Measurements from ENCODE around the gene DAB1.

The DAB1 gene

DNA sequence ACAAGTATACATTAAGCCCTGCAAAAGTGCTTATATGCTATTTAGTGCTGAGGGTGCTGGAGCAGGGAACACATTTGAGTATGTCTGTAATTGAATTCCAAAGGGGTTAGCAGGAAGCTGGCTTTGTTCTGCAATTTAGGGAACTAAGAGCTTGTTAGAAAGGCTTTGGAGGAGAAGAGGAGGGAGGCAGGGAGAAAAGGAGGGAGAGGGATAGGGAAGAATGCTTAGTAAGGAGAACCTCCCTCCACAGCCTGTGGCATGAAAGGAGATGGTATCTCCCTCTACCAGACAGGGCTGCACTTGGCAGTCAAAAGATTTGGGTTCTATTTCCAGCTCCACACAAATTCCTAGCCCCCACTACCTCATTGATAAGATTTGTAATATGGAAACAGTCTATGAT lies 217.8 kb downstream of the DAB1 start:
- H3K9ac ChIP-seq (ENCODE audit: low read depth, low read length), result no peak overlapping the region
- H3K9me3 ChIP-seq (ENCODE audit: control insufficient read depth, insufficient read depth, low read length), result no peaks in the 10 kb centered on the region
- peaks cover 52% of the 10 kb centered on the region for H3K27me3 ChIP-seq (ENCODE audit: control insufficient read depth, insufficient read depth, low read length)
- no peaks in the 10 kb centered on the region for H3K36me3 ChIP-seq (ENCODE audit: control insufficient read depth, insufficient read depth, low read length)
- no peak overlapping the region for H3K4me3 ChIP-seq (ENCODE audit: low read depth, low read length)
- peaks cover 26% of the 10 kb centered on the region for H3K4me1 ChIP-seq (ENCODE audit: control insufficient read depth, insufficient read depth, low read length)

DNA sequence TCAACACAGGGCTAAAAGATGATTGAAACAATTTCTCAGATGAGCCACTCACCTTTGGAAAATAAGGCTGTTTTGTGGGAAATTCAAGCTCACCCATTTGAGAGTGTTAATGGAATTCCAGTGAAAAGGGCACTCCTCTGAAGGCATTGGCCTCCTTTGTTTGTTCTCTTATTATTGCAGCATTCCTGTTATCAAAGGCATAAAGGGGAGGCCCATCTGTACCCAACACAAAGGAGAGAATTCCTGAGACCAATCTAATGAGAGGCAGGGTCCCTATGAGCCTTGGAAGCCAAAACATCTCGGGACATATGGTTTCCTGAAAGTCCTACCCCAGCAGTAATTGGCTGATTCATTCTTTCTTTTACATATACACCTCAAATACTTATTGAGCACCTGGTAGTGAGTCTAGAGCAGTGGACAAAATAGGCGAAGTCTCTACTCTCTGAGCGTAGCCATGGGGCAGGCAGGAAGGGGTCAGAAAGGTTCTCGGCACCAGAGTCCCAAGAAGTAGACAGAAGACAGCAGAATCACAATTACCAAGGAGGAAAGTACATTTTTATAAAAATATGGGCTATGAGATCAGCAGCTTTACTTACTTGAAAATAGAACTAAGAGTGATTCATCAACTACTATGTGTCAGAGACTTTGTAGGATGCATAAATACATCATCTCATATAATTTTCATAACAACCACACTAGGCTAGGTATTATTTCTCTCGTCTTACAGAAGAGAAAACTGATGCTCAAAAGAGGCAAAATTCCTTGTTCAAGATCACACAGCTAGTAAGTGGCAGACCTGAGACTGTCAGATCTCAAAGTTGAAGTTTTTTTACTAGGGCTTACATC lies 218.7 kb downstream of the DAB1 start:
- no peaks in the 10 kb centered on the region for H3K36me3 ChIP-seq (ENCODE audit: control insufficient read depth, insufficient read depth, low read length)
- peaks cover 60% of the 10 kb centered on the region for H3K27me3 ChIP-seq (ENCODE audit: control insufficient read depth, insufficient read depth, low read length)
- peaks cover 26% of the 10 kb centered on the region for H3K4me1 ChIP-seq (ENCODE audit: control insufficient read depth, insufficient read depth, low read length)
- H3K9ac ChIP-seq (ENCODE audit: low read depth, low read length), result no peak overlapping the region
- H3K9me3 ChIP-seq (ENCODE audit: control insufficient read depth, insufficient read depth, low read length), result no peaks in the 10 kb centered on the region
- no peak overlapping the region for H3K4me3 ChIP-seq (ENCODE audit: low read depth, low read length)

DNA sequence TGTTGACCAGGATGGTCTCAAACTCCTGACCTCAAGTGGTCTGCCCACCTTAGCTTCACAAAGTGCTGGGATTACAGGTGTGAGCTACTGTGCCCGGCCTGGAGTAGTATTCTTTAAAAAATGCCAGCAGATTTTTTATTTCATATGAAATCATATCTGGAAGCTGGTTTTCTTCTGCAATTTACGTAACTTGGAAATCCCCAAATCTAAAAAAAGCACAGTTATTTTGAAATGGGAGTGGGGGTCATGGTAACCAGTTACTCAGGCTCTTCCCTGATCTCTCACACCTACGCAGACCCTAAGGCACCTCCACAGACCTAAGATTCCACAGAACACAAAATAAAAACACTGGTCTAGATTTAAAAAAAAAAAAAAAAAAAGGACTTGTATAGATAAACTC lies 219.8 kb downstream of the DAB1 start:
- Histone ChIP-seq H3K4me1 (ENCODE audit: control insufficient read depth, insufficient read depth, low read length) (peaks cover 26% of the 10 kb centered on the region), H3K9ac (ENCODE audit: low read depth, low read length) (no peak overlapping the region), H3K9me3 (ENCODE audit: control insufficient read depth, insufficient read depth, low read length) (no peaks in the 10 kb centered on the region), H3K27me3 (ENCODE audit: control insufficient read depth, insufficient read depth, low read length) (peaks cover 70% of the 10 kb centered on the region), H3K4me3 (ENCODE audit: low read depth, low read length) (no peak overlapping the region), H3K36me3 (ENCODE audit: control insufficient read depth, insufficient read depth, low read length) (no peaks in the 10 kb centered on the region)

DNA sequence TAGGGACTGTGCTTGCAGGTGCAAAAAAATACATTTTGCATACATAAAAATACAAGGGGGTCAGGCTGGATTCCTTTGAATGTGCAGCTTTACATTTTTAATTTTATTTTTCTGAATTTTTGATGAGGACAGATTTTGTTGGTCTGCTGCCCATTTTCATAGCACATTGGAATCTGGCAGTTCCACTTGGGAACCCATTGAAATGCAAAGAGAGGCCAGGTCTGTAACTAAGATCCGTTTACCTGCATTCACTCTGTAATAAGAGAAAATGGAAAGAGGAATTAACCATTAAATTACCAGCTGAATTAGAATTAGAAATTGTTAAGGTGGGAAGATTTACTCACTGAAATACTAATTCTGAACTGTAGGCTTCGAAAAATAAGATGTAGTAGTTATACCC lies 221.6 kb downstream of the DAB1 start:
- H3K9ac ChIP-seq (ENCODE audit: low read depth, low read length), result no peak overlapping the region
- peaks cover 68% of the 10 kb centered on the region for H3K27me3 ChIP-seq (ENCODE audit: control insufficient read depth, insufficient read depth, low read length)
- no peaks in the 10 kb centered on the region for H3K9me3 ChIP-seq (ENCODE audit: control insufficient read depth, insufficient read depth, low read length)

DNA sequence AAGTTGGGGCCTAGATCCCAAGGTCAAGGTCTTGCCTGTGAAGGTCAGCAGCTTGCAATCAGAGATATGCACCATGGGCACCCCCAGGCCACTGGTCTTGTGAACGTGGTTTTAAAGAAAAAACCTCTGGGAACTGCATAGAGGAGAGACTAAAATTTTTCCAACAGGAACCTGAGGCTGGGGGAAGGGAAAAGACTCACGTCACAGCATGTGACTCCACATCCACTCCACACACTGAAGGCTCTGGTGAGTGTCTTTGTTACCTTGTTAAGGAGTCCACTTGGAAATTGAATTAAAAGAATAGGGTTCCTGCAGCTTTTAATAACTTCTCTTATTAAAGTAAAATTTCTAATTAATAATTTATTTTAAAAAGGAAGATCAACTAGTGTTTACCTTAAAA lies 224.9 kb downstream of the DAB1 start:
- peaks cover 45% of the 10 kb centered on the region for H3K27me3 ChIP-seq (ENCODE audit: control insufficient read depth, insufficient read depth, low read length)
- no peak overlapping the region for H3K9ac ChIP-seq (ENCODE audit: low read depth, low read length)
- H3K9me3 ChIP-seq (ENCODE audit: control insufficient read depth, insufficient read depth, low read length), result no peaks in the 10 kb centered on the region
- H3K4me1 ChIP-seq (ENCODE audit: control insufficient read depth, insufficient read depth, low read length), result peaks cover 21% of the 10 kb centered on the region
- no peaks in the 10 kb centered on the region for H3K36me3 ChIP-seq (ENCODE audit: control insufficient read depth, insufficient read depth, low read length)
- no peak overlapping the region for H3K4me3 ChIP-seq (ENCODE audit: low read depth, low read length)

More for the DNA sequence above, 221.6 kb downstream of the DAB1 start:
- Histone ChIP-seq H3K36me3 (ENCODE audit: control insufficient read depth, insufficient read depth, low read length) (no peaks in the 10 kb centered on the region), H3K4me3 (ENCODE audit: low read depth, low read length) (no peak overlapping the region), H3K4me1 (ENCODE audit: control insufficient read depth, insufficient read depth, low read length) (peaks cover 31% of the 10 kb centered on the region)

DNA sequence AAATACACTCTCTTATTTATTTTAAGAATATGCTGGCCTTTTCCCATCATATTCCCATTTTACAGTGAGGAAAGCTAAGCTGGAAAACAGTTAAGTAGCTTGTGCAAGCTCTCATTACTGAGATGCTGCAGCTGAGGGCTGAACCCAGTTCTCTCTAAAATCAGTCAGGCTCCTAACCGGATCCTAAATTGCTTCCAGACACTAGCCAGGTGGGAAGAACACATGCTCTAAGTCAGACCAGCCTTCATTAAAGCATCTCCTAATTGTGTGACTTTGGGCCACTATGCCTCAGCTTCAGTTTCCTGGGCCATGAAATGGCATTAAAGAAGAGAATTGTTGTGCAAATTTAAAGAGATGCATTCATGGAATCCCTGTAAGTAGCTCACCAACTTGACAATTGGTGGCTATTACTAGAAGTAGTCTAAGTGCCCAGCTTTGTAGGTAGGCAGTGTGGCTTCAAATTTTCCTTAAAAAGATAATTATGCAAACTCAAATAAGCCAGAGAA lies 228.4 kb downstream of the DAB1 start:
- Histone ChIP-seq H3K36me3 (ENCODE audit: control insufficient read depth, insufficient read depth, low read length) (no peaks in the 10 kb centered on the region), H3K27me3 (ENCODE audit: control insufficient read depth, insufficient read depth, low read length) (peaks cover 16% of the 10 kb centered on the region), H3K9me3 (ENCODE audit: control insufficient read depth, insufficient read depth, low read length) (no peaks in the 10 kb centered on the region), H3K4me1 (ENCODE audit: control insufficient read depth, insufficient read depth, low read length) (peaks cover 10% of the 10 kb centered on the region), H3K9ac (ENCODE audit: low read depth, low read length) (no peak overlapping the region), H3K4me3 (ENCODE audit: low read depth, low read length) (no peak overlapping the region)

DNA sequence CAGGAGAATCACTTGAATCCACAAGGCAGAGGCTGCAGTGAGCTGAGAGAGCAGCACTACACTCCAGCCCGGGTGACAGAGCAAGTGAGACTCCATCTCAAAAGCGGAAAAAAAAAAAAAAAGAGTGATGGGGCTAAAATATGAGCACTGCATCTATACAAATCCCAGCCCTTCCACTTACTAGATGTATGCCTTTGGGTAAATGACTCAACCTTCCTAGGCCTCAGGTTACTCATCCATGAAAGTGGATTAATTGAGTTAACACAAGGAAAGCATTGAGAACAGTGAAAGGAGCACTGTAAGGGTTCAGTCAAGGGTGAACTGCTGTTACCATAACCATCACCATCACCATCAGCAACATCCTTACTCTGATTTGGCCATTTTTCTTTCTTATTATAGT lies 231.6 kb downstream of the DAB1 start:
- H3K4me1 ChIP-seq (ENCODE audit: control insufficient read depth, insufficient read depth, low read length), result peaks cover 6% of the 10 kb centered on the region
- H3K27me3 ChIP-seq (ENCODE audit: control insufficient read depth, insufficient read depth, low read length), result peaks cover 3% of the 10 kb centered on the region
- H3K4me3 ChIP-seq (ENCODE audit: low read depth, low read length), result no peak overlapping the region
- H3K36me3 ChIP-seq (ENCODE audit: control insufficient read depth, insufficient read depth, low read length), result no peaks in the 10 kb centered on the region
- H3K9me3 ChIP-seq (ENCODE audit: control insufficient read depth, insufficient read depth, low read length), result no peaks in the 10 kb centered on the region
- no peak overlapping the region for H3K9ac ChIP-seq (ENCODE audit: low read depth, low read length)

DNA sequence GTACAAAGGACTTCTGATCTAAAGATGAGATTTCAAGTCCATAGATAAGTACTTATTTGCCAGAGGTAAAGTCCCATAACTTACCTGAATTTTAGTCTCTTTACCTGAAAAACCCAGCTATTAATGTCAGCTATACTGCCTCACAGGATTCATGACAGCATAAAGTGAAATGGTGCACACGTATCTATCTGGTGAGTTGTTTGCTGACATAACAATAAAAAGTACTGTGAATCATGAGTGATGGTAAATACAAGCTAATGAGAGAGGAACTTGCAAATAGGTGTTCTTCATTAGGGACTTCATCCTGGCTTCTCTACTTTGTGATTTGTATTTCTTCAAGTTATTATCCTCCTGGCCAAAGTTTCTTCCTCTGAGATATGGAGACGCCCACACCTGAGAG lies 233.0 kb downstream of the DAB1 start:
- peaks cover 3% of the 10 kb centered on the region for H3K27me3 ChIP-seq (ENCODE audit: control insufficient read depth, insufficient read depth, low read length)
- no peaks in the 10 kb centered on the region for H3K36me3 ChIP-seq (ENCODE audit: control insufficient read depth, insufficient read depth, low read length)
- H3K4me1 ChIP-seq (ENCODE audit: control insufficient read depth, insufficient read depth, low read length), result peaks cover 6% of the 10 kb centered on the region
- no peaks in the 10 kb centered on the region for H3K9me3 ChIP-seq (ENCODE audit: control insufficient read depth, insufficient read depth, low read length)
- no peak overlapping the region for H3K9ac ChIP-seq (ENCODE audit: low read depth, low read length)
- no peak overlapping the region for H3K4me3 ChIP-seq (ENCODE audit: low read depth, low read length)

DNA sequence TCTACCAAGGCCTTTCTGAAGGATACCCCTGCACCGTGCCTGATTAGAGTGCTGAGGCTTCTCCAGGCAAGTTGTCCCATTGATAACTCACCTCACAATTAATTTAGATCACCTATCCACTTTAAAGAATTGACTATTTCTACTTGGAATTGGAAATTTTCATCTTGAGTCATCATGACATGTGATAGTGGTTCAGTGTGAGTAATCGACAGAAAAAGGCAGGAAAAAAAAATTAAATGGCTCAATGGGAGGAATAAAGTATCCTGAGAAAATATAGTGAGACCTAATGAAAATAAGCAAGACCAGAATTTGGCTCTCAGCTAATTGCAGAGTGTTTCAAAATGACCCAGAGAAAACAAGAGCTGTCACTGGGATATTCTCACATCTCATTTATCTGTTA lies 235.7 kb downstream of the DAB1 start:
- Histone ChIP-seq H3K4me1 (ENCODE audit: control insufficient read depth, insufficient read depth, low read length) (no peaks in the 10 kb centered on the region), H3K27me3 (ENCODE audit: control insufficient read depth, insufficient read depth, low read length) (no peaks in the 10 kb centered on the region), H3K9ac (ENCODE audit: low read depth, low read length) (no peak overlapping the region), H3K36me3 (ENCODE audit: control insufficient read depth, insufficient read depth, low read length) (no peaks in the 10 kb centered on the region), H3K4me3 (ENCODE audit: low read depth, low read length) (no peak overlapping the region), H3K9me3 (ENCODE audit: control insufficient read depth, insufficient read depth, low read length) (no peaks in the 10 kb centered on the region)

DNA sequence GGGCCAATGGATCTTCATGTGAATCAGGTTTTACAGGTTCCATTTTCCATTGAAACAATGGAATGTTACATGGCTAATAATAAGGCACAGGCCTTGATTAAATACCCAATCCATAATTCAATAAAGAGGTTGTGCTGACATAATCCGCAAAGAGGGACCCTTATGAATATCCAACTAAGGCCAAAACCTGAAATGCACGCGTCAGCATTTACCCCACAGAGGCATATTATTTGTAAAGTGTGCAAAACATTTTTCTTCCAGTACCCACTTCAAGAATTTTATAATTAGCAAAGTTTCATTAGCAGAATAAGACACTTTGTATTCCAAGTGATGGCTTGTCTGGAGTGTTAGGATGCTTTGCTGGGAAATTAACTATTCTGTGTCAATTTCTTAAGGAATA lies 237.4 kb downstream of the DAB1 start:
- no peaks in the 10 kb centered on the region for H3K36me3 ChIP-seq (ENCODE audit: control insufficient read depth, insufficient read depth, low read length)
- H3K4me1 ChIP-seq (ENCODE audit: control insufficient read depth, insufficient read depth, low read length), result no peaks in the 10 kb centered on the region
- no peak overlapping the region for H3K4me3 ChIP-seq (ENCODE audit: low read depth, low read length)
- no peaks in the 10 kb centered on the region for H3K27me3 ChIP-seq (ENCODE audit: control insufficient read depth, insufficient read depth, low read length)
- no peaks in the 10 kb centered on the region for H3K9me3 ChIP-seq (ENCODE audit: control insufficient read depth, insufficient read depth, low read length)
- no peak overlapping the region for H3K9ac ChIP-seq (ENCODE audit: low read depth, low read length)

DNA sequence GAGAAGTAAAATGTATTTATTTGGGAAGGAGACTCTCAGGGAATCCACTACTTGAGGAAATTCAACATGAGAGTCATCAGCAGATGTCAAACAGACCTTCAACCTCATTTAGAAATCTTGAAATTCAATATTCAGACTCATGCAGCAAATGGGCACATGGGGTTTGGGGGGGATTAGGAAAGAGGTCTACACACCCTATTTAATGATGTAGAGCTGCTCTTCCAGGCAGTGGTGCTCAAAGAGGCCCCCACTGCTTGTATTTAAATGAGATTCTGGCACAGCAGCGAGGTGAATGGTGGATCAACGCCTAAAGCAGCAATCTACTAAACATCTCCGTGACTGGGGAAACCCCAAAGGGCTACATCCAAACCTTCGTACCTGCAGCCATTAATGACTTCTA lies 244.9 kb downstream of the DAB1 start:
- H3K9me3 ChIP-seq (ENCODE audit: control insufficient read depth, insufficient read depth, low read length), result no peaks in the 10 kb centered on the region
- no peak overlapping the region for H3K4me3 ChIP-seq (ENCODE audit: low read depth, low read length)
- H3K4me1 ChIP-seq (ENCODE audit: control insufficient read depth, insufficient read depth, low read length), result no peaks in the 10 kb centered on the region
- no peak overlapping the region for H3K9ac ChIP-seq (ENCODE audit: low read depth, low read length)
- no peaks in the 10 kb centered on the region for H3K36me3 ChIP-seq (ENCODE audit: control insufficient read depth, insufficient read depth, low read length)
- H3K27me3 ChIP-seq (ENCODE audit: control insufficient read depth, insufficient read depth, low read length), result no peaks in the 10 kb centered on the region

DNA sequence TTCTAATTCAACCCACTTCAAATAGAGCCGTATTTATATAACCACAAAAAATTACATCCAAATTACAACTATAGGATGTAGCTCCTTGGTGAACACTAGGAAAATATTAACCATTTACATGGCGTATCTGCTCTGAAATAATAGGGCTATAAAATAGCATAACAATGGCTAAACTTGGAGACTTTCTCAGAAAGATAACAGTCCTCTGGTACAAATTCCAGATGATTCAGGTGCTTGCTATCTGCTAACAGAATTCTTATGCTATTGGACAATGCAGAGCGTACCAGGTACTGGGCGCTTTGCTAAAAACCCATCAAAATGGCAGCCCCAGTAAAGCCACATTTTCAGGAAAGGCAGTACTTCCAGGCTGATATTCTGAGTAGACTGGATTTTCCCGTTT lies 248.4 kb downstream of the DAB1 start:
- Histone ChIP-seq H3K4me1 (ENCODE audit: control insufficient read depth, insufficient read depth, low read length) (peaks cover 10% of the 10 kb centered on the region), H3K27me3 (ENCODE audit: control insufficient read depth, insufficient read depth, low read length) (no peaks in the 10 kb centered on the region), H3K9me3 (ENCODE audit: control insufficient read depth, insufficient read depth, low read length) (no peaks in the 10 kb centered on the region), H3K36me3 (ENCODE audit: control insufficient read depth, insufficient read depth, low read length) (no peaks in the 10 kb centered on the region), H3K4me3 (ENCODE audit: low read depth, low read length) (no peak overlapping the region), H3K9ac (ENCODE audit: low read depth, low read length) (no peak overlapping the region)
